Measurements from ENCODE around the gene ACTN3.

ACTN3 gene

GRCh38 chr11:66609721-66610617 lies 63.3 kb downstream of the ACTN3 start:
- H3K27me3 ChIP-seq (ENCODE audit: insufficient read depth, low read depth) = no peaks in the 10 kb centered on the region
- no peaks in the 10 kb centered on the region for H3K36me3 ChIP-seq (ENCODE audit: insufficient read depth)
- H3K9ac ChIP-seq = no peak overlapping the region
- H3K79me2 ChIP-seq (ENCODE audit: insufficient read depth, low read depth) = peaks cover 1% of the 10 kb centered on the region; the same call in 1 of the 2 replicates
- no peak overlapping the region for H3K4me3 ChIP-seq (IDR thresholded peaks at IDR 0.05; ENCODE audit: insufficient read depth, low read depth, low read length)
- no peak overlapping the region for H3K27ac ChIP-seq
- H3K4me1 ChIP-seq (ENCODE audit: low read depth, poor library complexity, severe bottlenecking) = no peaks in the 10 kb centered on the region
- H2AFZ ChIP-seq (ENCODE audit: low read depth) = no peak overlapping the region
- H4K20me1 ChIP-seq (ENCODE audit: insufficient read depth) = no peaks in the 10 kb centered on the region
- no peak overlapping the region for H3K4me2 ChIP-seq
- TF ChIP-seq, protein P1, sequence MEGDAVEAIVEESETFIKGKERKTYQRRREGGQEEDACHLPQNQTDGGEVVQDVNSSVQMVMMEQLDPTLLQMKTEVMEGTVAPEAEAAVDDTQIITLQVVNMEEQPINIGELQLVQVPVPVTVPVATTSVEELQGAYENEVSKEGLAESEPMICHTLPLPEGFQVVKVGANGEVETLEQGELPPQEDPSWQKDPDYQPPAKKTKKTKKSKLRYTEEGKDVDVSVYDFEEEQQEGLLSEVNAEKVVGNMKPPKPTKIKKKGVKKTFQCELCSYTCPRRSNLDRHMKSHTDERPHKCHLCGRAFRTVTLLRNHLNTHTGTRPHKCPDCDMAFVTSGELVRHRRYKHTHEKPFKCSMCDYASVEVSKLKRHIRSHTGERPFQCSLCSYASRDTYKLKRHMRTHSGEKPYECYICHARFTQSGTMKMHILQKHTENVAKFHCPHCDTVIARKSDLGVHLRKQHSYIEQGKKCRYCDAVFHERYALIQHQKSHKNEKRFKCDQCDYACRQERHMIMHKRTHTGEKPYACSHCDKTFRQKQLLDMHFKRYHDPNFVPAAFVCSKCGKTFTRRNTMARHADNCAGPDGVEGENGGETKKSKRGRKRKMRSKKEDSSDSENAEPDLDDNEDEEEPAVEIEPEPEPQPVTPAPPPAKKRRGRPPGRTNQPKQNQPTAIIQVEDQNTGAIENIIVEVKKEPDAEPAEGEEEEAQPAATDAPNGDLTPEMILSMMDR (conservative IDR thresholded peaks at IDR 0.05; ENCODE audit: low read depth, low read length) = no peak

DNA sequence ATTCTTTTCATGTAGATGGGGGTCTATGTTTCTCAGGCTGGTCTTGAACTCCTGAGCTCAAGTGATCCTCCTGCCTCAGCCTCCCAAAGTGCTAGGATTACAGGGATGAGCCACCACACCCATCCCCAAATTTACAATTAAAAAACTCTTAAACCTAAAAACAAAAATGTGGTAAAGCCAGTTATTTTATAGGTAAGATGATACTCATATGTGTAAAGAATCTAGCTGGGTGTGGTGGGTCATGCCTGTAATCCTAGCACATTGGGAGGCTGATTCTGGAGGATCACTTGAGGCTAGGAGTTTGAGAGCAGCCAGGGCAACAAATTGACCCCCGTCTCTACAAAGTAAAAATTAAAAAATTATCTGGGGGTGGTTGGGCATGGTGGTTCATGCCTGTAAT lies 65.8 kb downstream of the ACTN3 start:
- Histone ChIP-seq H2AFZ (ENCODE audit: low read depth) (no peak overlapping the region), H3K4me3 (IDR thresholded peaks at IDR 0.05; ENCODE audit: insufficient read depth, low read depth, low read length) (no peak overlapping the region), H3K9ac (no peak overlapping the region), H3K27me3 (ENCODE audit: insufficient read depth, low read depth) (no peaks in the 10 kb centered on the region), H4K20me1 (ENCODE audit: insufficient read depth) (peaks cover 4% of the 10 kb centered on the region), H3K4me1 (ENCODE audit: low read depth, poor library complexity, severe bottlenecking) (peaks cover 4% of the 10 kb centered on the region), H3K4me2 (no peak overlapping the region), H3K36me3 (ENCODE audit: insufficient read depth) (no peaks in the 10 kb centered on the region), H3K27ac (no peak overlapping the region), H3K79me2 (ENCODE audit: insufficient read depth, low read depth) (peaks cover 24% of the 10 kb centered on the region)
- TF ChIP-seq, protein P1 (conservative IDR thresholded peaks at IDR 0.05; ENCODE audit: low read depth, low read length) = no peak
